ENCODE data around the gene LENG9.

DNA sequence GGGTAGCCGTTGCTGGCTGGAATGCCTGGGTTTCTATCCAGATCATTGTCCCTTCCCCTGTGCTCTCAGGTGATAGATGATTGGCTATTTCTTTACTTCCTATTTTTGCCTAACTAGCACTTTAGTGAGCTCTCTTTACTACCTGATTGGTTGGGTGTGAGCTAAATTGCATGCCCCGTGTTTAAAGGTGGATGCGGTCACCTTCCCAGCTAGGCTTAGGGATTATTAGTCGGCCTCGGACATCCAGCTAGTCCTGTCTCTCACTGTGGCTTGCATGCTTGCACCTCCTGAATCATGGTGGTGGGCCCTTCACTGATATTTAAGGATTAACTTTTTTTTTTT lies 38.2 kb downstream of the LENG9 start:
- TF ChIP-seq, protein P1, sequence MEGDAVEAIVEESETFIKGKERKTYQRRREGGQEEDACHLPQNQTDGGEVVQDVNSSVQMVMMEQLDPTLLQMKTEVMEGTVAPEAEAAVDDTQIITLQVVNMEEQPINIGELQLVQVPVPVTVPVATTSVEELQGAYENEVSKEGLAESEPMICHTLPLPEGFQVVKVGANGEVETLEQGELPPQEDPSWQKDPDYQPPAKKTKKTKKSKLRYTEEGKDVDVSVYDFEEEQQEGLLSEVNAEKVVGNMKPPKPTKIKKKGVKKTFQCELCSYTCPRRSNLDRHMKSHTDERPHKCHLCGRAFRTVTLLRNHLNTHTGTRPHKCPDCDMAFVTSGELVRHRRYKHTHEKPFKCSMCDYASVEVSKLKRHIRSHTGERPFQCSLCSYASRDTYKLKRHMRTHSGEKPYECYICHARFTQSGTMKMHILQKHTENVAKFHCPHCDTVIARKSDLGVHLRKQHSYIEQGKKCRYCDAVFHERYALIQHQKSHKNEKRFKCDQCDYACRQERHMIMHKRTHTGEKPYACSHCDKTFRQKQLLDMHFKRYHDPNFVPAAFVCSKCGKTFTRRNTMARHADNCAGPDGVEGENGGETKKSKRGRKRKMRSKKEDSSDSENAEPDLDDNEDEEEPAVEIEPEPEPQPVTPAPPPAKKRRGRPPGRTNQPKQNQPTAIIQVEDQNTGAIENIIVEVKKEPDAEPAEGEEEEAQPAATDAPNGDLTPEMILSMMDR (IDR thresholded peaks at IDR 0.05): no peak
- TF ChIP-seq POLR2A (IDR thresholded peaks at IDR 0.05): no peak

Data from lower leg skin (tissue), 3 donors.